B cell (primary cell): ENCODE measurements around the gene PCDH1. TPM values are rescaled to one million over a fixed set of nuclear protein-coding genes. Genes with fewer than 3 reads are reported as not detected.

Source experiments
- ATAC-seq: fragments of 200-7000 bp; cut with Tn5 transposase; one replicate; pipeline ENCODE4 v1.10.0; 2021; ENCODE audit warnings: low read depth, mild to moderate bottlenecking, moderate number of reproducible peaks, moderate library complexity
- CTCF ChIA-PET: fragments of 350-600 bp; sonication (Branson Sonifier 250); formaldehyde crosslinking; loops from one replicate; lab custom pipeline; 2021; ENCODE audit warnings: antibody characterized with exemption, inconsistent platforms; lab: Charles Lee
- POLR2A ChIA-PET: fragments of 350-600 bp; sonication (Branson Sonifier 250); formaldehyde crosslinking; loops from one replicate; lab custom pipeline; 2021; ENCODE audit warnings: antibody characterized with exemption; lab: Charles Lee
- DNase-seq: peaks from one replicate; pipeline ENCODE4 v3.0.0; 2013
- H2AFZ ChIP-seq: 2 replicates; pipeline ENCODE4 v1.6.1; 2012; ENCODE audit warnings: mild to moderate bottlenecking, low read depth, low read length; ENCODE audit not compliant: insufficient read depth, poor library complexity, severe bottlenecking
- H3K27ac ChIP-seq, 2 donors: 1 replicate in 1 of 2; 2 replicates in 1 of 2; pipeline ENCODE4 v1.5.1; 2012 to 2013; ENCODE audit warnings: low read length in 2 of 2, mild to moderate bottlenecking in 2 of 2, moderate library complexity in 1 of 2
- H3K27me3 ChIP-seq, 4 experiments: fragments of 200-600 bp in 1 of 4; sonication (generic) in 1 of 4; replicated peaks in 1 of 4; 1 replicate in 2 of 4; 2 replicates in 2 of 4; pipeline versions ENCODE4 v1.6.1 to v1.7.0; 2013 to 2016; ENCODE audit warnings: low read length in 3 of 4, mild to moderate bottlenecking in 2 of 4, mixed read lengths in 1 of 4, moderate library complexity in 1 of 4; ENCODE audit not compliant: insufficient read depth in 4 of 4, control insufficient read depth in 3 of 4; ENCODE audit errors: control extremely low read depth in 1 of 4
- H3K36me3 ChIP-seq, 2 experiments: replicated peaks in 1 of 2; 1 replicate in 1 of 2; 2 replicates in 1 of 2; pipeline versions ENCODE4 v1.6.1 to v1.7.1; 2013; ENCODE audit warnings: low read length in 1 of 2; ENCODE audit not compliant: insufficient read depth in 2 of 2, control insufficient read depth in 1 of 2; ENCODE audit errors: control extremely low read depth in 1 of 2, extremely low read depth in 1 of 2
- H3K4me1 ChIP-seq, 2 donors: fragments of 200-600 bp in 1 of 2; sonication (generic) in 1 of 2; 1 replicate in 1 of 2; 2 replicates in 1 of 2; pipeline versions ENCODE4 v1.5.1 to v1.6.1; 2013 to 2017; ENCODE audit warnings: low read length in 2 of 2; ENCODE audit not compliant: control insufficient read depth in 2 of 2, insufficient read depth in 2 of 2
- H3K4me2 ChIP-seq: replicated peaks from 2 replicates; pipeline ENCODE3; 2012; ENCODE audit warnings: mild to moderate bottlenecking, low read depth, low read length; ENCODE audit not compliant: poor library complexity, severe bottlenecking
- H3K4me3 ChIP-seq, 5 experiments: fragments of 200-600 bp in 1 of 5; sonication (generic) in 1 of 5; 1 replicate in 3 of 5; 2 replicates in 2 of 5; pipeline versions ENCODE4 v1.5.1 to v1.7.0; 2011 to 2016; ENCODE audit warnings: low read length in 4 of 5, mild to moderate bottlenecking in 4 of 5, low read depth in 2 of 5, control low read depth in 1 of 5, moderate library complexity in 1 of 5; ENCODE audit not compliant: insufficient read depth in 1 of 5; ENCODE audit errors: control extremely low read depth in 1 of 5, extremely low read depth in 1 of 5
- H3K79me2 ChIP-seq: fragments of 200-600 bp; sonication (generic); one replicate; pipeline ENCODE4 v1.6.0; 2016; ENCODE audit warnings: low read length; ENCODE audit not compliant: control insufficient read depth, insufficient read depth
- H3K9ac ChIP-seq: fragments of 200-600 bp; sonication (generic); 2 replicates; pipeline ENCODE4 v1.6.1; 2017; ENCODE audit warnings: mild to moderate bottlenecking, low read length, moderate library complexity
- H3K9me3 ChIP-seq, 3 donors: one replicate each; pipeline versions ENCODE4 v1.6.1 to v1.7.1; 2013; ENCODE audit warnings: low read length in 2 of 3; ENCODE audit not compliant: control insufficient read depth in 2 of 3, insufficient read depth in 1 of 3; ENCODE audit errors: control extremely low read depth in 1 of 3
- H4K20me1 ChIP-seq: 2 replicates; pipeline ENCODE4 v1.6.0; 2012; ENCODE audit warnings: mild to moderate bottlenecking, low read length; ENCODE audit not compliant: insufficient read depth, control insufficient read depth, poor library complexity, severe bottlenecking
- H3K27ac Mint-ChIP-seq: one replicate; pipeline ENCODE4 v1.8.0; 2021; ENCODE audit warnings: mixed read lengths
- H3K27me3 Mint-ChIP-seq: one replicate; pipeline ENCODE4 v1.8.0; 2021; ENCODE audit warnings: mixed read lengths
- H3K4me1 Mint-ChIP-seq: one replicate; pipeline ENCODE4 v1.8.0; 2021; ENCODE audit warnings: mixed read lengths
- H3K4me3 Mint-ChIP-seq: one replicate; pipeline ENCODE4 v1.8.0; 2021; ENCODE audit warnings: mixed read lengths
- H3K9me3 Mint-ChIP-seq: one replicate; pipeline ENCODE4 v1.8.0; 2022; ENCODE audit warnings: mixed read lengths; ENCODE audit not compliant: insufficient read depth
- EZH2 ChIP-seq: IDR thresholded peaks from 2 replicates; pipeline ENCODE4 v1.6.1; 2012; ENCODE audit warnings: borderline replicate concordance, low read depth, mild to moderate bottlenecking, moderate library complexity, low read length; ENCODE audit not compliant: insufficient read depth, poor library complexity, severe bottlenecking
- WGBS: methylation state at CpG from one replicate; pipeline ENCODE4 v1.1.5; 2013; ENCODE audit warnings: missing lambda C conversion rate; ENCODE audit not compliant: insufficient coverage; 5-methylcytosine and 5-hydroxymethylcytosine counted together
- intact Hi-C: fragments of 100-400 bp; cut with micrococcal nuclease; formaldehyde crosslinking; loops from one replicate; pipeline ENCODE4 v1.10.0; 2022
- polyA plus RNA-seq: library from polyadenylated mRNA; depleted of rRNA; stranded (reverse); fragments of >200 nt; gene quantifications from 2 replicates; pipeline ENCODE4 v1.2.3, GENCODE V29; 2012
- total RNA-seq, 2 donors: library from RNA; stranded (reverse); fragments of 120-200 nt in 1 of 2; gene quantifications; 1 replicate in 1 of 2; 2 replicates in 1 of 2; pipeline versions ENCODE4 v1.2.3 to v1.2.4, GENCODE V29; 2013 to 2022
- TF ChIP-seq, protein P1 (sequence below): fragments of 200-600 bp; IDR thresholded peaks from one replicate; pipeline ENCODE4 v1.8.0; 2022; ENCODE audit warnings: antibody characterized with exemption, mild to moderate bottlenecking

The PCDH1 gene
- total and polyA plus RNA-seq, 2 donors (not counting 1 experiment from before 2014, with no cell fraction given), result 0.06 TPM; not detected in 1

DNA sequence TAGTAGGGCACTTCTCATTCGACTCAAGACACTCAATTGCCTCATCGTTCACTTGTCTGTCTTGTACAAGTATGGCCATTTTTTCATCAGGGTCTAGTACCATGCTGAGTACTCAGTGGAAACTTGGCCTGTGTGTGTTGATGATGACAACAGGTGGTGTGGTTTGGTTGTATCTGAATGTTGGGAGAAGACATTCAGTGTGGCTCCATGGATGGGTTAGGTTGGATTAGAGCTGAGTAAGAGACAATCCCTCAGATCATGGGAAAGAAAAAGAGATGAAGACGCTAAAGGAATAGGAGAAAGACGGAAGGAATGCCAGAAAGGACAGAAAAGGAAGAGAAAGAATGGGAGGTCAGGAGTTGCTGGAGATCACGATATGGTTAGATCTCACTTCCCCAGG is 17.0 kb downstream of the PCDH1 start:
- H2AFZ ChIP-seq, result no peak overlapping the region
- DNase-seq, result no peak
- TF ChIP-seq, protein P1, sequence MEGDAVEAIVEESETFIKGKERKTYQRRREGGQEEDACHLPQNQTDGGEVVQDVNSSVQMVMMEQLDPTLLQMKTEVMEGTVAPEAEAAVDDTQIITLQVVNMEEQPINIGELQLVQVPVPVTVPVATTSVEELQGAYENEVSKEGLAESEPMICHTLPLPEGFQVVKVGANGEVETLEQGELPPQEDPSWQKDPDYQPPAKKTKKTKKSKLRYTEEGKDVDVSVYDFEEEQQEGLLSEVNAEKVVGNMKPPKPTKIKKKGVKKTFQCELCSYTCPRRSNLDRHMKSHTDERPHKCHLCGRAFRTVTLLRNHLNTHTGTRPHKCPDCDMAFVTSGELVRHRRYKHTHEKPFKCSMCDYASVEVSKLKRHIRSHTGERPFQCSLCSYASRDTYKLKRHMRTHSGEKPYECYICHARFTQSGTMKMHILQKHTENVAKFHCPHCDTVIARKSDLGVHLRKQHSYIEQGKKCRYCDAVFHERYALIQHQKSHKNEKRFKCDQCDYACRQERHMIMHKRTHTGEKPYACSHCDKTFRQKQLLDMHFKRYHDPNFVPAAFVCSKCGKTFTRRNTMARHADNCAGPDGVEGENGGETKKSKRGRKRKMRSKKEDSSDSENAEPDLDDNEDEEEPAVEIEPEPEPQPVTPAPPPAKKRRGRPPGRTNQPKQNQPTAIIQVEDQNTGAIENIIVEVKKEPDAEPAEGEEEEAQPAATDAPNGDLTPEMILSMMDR, result no peak
- TF ChIP-seq EZH2, result no peak
- Mint-ChIP-seq H3K4me1 (no peaks in the 10 kb centered on the region), H3K27me3 (peaks cover 34% of the 10 kb centered on the region), H3K27ac (no peak overlapping the region), H3K9me3 (no peaks in the 10 kb centered on the region), H3K4me3 (no peak overlapping the region)
- no peaks in the 10 kb centered on the region for H3K79me2 ChIP-seq
- no peak overlapping the region for H3K4me3 ChIP-seq
- no peak overlapping the region for H3K4me2 ChIP-seq
- H4K20me1 ChIP-seq, result no peaks in the 10 kb centered on the region
- H3K27ac ChIP-seq, result no peak overlapping the region
- H3K36me3 ChIP-seq, result no peaks in the 10 kb centered on the region
- no peak for ATAC-seq
- ChIA-PET POLR2A (no interaction called here), CTCF (no interaction called here)
- no peak overlapping the region for H3K9ac ChIP-seq
- intact Hi-C loops, result no loop called here
- H3K4me1 ChIP-seq, result no peaks in the 10 kb centered on the region
- H3K9me3 ChIP-seq, result no peaks in the 10 kb centered on the region
- peaks cover 0 to 4% (median under 1%) of the 10 kb centered on the region in 4 experiments for H3K27me3 ChIP-seq
- WGBS, result 100% methylated on average over 2 of the region's 5 CpGs

DNA sequence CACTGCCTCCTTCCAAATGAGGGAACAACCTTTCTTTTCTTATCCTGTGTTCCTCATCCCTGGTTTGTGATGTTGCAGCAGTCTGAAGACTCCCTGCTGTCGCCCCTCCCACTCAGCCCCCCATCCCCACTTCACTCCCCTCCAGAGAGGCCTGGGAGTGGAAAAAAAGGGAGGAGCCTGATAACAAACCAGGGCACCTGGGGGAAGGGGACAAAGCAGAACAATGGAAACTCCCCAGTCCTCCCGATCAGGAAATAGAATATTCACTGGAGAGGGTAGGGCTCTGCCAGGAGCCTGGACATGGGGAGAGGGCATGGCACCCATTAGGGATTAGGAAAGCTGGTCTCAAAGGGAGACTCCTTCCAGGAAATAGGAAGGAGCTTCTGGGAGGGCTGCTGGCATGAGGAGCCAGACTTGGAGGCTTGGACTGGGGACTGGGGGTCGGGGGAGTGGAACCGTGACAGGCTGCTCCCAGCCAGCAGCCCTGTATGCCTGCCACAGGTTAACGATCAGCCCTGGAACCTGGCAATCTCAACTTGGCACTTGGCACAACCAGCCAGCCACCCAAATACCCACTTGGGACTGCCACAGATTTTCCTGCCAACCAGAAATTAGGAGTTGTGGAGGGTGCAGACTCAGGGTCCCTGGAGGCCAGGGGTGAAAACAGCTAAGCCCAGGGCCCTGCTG is 20.0 kb downstream of the PCDH1 start:
- intact Hi-C loops, result no loop called here
- POLR2A ChIA-PET, result no interaction called here
- no peaks in the 10 kb centered on the region for H3K4me1 Mint-ChIP-seq

More for the DNA sequence above, 20.0 kb downstream of the PCDH1 start:
- Histone ChIP-seq H3K27ac (no peak overlapping the region), H3K4me1 (no peaks in the 10 kb centered on the region), H3K4me2 (no peak overlapping the region), H4K20me1 (no peaks in the 10 kb centered on the region), H2AFZ (no peak overlapping the region), H3K36me3 (no peaks in the 10 kb centered on the region), H3K79me2 (no peaks in the 10 kb centered on the region), H3K27me3 (peaks cover 0 to 4% (median under 1%) of the 10 kb centered on the region in 4 experiments), H3K9ac (no peak overlapping the region), H3K9me3 (no peaks in the 10 kb centered on the region), H3K4me3 (no peak overlapping the region)
- Mint-ChIP-seq H3K27me3 (peaks cover 30% of the 10 kb centered on the region), H3K4me3 (no peak overlapping the region), H3K9me3 (no peaks in the 10 kb centered on the region), H3K27ac (no peak overlapping the region)
- 86% methylated on average over 2 of the region's 5 CpGs for WGBS
- TF ChIP-seq, protein P1, result no peak
- no peak for TF ChIP-seq EZH2
- ATAC-seq, result no peak
- CTCF ChIA-PET, result interaction anchor here (3.2 kb wide), 1 partner anchor 20 kb away, joined by 10 read pairs; the partner anchor contains the start of gene PCDH1
- no peak for DNase-seq
